ENCODE measurements around the gene SYS1.

Gene SYS1

DNA sequence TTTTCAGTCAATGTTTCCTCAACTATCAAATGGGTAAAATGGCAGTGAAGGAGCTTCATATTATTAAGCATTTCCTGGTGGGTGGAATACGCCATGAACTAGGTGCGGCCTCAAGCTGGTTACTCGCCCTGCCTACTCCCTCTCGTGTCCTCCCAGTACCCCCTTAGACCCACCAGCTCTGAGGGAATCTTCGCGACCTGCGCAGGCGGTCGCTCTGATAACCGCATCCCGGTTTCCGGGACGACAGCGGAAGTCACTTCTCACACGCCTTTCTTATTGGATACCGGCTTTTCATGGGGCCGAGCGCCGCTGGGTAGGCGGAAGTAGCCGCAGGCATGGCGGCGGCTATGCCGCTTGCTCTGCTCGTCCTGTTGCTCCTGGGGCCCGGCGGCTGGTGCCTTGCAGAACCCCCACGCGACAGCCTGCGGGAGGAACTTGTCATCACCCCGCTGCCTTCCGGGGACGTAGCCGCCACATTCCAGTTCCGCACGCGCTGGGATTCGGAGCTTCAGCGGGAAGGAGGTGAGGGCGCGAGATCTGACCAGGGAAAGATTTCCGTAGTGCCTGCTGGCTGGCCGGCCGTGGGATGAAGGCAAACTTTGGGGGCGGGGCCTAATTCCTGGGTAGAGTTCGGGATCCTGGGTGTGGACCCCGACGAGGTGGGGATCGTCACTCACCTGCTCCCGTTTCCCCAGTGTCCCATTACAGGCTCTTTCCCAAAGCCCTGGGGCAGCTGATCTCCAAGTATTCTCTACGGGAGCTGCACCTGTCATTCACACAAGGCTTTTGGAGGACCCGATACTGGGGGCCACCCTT, 53.1 kb downstream of the SYS1 start, which contains the start of gene PIGT:
Gene PIGT (plus strand): TSS at position 320 of the 816 bp plus-strand sequence. CDS start 16 bp downstream, at position 336.
- DNase-seq (ENCODE audit: low read depth, low spot score), result no peak

DNA sequence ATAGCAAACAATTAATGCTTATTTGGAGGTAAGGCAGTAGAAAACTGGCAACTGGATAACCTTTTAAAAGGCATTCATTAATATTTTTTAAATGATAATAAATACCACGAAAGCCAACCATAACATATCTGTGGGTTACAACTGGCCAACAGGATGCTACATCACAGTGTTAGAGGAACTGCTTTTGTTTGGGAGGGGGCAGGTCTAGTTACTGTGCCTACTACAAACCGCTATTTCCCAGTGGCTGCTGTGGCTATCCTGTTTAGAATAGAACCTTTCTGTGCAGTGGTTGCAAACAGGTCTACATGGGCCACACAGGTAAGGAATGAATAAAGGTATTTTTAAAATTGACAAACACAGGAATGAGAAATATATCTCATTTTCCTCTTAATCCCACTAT, 54.0 kb downstream of the SYS1 start:
- no peak for DNase-seq (ENCODE audit: low read depth, low spot score)

All from brain pericyte (primary cell).